Smooth muscle cell of the brain vasculature (primary cell): ENCODE measurements around the gene MCTS1.
"Not testable (repeated sequence)": the region's sequence is repeated elsewhere in the genome, so short reads cannot be mapped to it uniquely, and the experiment has no call there.

Source experiments
- DNase-seq: peaks from one replicate; pipeline ENCODE4 v3.0.0-alpha.2; 2012; ENCODE audit warnings: low read depth, low spot score

MCTS1 gene

DNA sequence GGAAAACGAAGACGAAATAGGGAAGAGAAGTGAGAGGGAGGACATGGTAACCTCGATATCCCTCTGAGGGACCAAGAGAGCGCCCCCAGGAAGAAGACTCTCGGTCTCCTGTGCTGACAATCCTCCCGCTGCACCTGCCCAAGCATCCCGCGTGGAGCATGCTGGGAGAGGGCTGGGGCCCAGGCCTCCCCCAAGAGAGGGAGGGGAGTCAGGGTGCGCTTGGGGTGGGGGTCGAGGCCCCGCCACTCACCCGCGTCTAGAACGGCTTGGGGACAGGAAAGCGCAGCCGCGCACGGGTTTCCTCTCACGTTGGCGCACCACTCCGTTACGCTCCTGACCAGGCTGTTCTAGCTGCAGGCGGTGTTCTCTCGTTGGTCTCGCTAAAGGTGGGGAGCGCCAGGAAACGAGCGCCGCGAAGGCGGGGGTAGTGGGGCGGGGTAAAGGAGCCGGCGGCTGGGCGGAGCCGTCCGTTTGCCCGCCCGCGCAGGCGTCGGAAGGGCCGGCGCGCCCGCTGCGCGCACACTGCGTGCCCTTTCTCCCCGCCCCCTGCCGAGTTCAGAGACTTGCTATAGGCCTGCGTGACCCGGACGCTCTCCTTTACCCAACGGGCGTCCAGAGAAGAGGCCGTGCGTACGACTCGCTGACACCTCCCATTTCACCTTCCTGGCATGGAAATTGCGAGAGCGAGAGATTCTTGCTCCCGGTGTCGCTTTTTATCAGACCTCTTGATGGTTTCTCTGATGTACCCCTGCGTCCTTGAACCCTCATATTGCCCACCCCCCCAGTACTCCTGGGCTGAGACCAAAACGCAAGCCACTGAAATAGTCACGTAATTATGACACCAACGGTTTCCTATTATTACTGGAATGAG is 26.0 kb downstream of the MCTS1 start, which contains the start of gene C1GALT1C1:
Gene C1GALT1C1, minus strand, starts transcription at position 388 of the 871 bp plus-strand sequence. CDS start 2,888 bp downstream, outside the sequence.
- DNase-seq, result peak; percentile 47

DNA sequence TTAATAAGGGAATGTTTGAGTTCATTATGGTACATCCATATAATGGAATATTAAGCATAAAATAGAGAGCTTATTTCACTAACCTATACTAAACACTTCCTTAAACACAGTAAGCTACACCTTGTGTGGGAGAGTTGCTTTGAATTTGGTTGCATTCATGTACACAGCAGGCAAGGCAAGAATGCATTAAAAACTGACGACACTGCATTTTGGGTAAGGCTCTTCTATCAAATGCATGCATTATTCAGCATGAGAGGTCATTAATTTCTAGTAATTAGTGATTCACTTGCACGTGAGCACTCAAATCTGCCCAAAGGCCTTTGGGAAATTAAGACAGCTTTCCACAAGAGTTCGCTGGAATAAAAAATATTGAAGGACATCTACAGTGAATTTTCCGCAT is 34.7 kb downstream of the MCTS1 start:
- no peak for DNase-seq

DNA sequence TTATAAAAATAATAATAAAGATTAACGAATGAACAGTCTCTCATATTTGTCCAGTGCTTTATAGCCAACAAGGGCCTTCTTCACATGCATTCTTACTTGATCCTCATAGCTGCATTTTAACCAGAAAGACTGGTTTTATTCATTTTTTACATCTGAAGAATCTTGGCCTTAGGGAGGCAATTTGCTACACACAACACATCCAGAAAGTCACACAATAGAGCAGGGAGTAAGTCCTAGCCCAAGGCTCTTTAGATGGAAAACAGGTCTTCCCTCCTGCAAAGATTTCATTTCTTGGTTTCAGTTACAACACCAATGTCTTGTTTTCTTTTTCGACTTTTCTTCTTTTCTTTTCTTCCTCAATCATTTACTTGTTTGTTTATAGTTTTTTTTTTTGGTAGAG is 39.0 kb downstream of the MCTS1 start:
- DNase-seq, result no peak

DNA sequence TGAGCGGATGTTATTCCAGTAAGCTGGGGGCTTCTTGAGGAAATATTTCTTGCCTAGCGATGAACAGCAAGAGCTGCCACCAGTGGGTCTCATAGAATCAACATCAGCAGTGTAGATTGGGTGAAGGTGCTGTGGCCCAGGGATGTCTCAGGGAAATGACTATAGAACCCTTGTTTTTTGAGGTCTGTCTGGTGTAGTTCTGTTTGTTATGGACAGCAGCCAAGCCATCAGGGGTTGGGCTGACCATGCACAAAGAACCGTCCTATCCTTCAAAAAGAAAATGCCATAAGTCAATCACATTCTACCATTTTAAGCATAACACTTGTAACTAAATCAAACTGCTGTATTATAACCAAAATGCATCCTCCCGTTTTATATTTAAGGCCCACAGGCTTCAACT is 43.2 kb downstream of the MCTS1 start:
- DNase-seq, result peak; percentile 29

DNA sequence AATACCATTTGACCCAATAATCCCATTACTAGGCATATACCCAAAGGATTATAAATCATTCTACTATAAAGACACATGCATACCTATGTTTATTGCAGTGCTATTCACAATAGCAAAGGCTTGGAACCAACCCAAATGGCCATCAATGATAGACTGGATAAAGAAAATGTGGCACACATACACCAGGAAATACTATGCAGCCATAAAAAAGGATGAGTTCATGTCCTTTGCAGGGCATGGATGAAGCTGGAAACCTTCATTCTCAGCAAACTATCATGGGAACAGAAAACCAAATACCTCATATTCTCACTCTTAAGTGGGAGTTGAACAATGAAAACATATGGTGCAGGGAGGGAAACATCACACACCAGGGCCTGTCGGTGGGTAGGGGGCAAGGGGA is 48.4 kb downstream of the MCTS1 start:
- DNase-seq, result not testable (repeated sequence)

DNA sequence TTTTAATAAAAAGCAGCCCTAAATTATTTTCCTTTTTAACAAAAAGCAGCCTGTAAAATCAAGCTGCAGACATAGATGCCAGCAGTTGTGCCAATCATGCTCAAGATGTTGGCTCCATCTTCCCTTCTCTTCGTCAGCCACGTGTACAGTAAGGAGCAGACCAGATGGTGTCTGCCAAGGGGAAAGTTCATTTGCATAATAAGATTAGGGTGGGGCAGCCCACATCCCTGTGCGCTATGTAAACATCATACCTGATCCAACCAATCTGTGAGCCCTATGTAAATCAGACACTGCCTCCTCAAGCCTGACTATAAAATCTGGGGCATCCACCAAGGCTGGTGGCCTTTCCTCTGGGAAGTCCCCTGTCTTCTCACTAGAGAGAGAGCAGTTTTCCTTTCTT is 49.1 kb downstream of the MCTS1 start:
- no peak for DNase-seq

DNA sequence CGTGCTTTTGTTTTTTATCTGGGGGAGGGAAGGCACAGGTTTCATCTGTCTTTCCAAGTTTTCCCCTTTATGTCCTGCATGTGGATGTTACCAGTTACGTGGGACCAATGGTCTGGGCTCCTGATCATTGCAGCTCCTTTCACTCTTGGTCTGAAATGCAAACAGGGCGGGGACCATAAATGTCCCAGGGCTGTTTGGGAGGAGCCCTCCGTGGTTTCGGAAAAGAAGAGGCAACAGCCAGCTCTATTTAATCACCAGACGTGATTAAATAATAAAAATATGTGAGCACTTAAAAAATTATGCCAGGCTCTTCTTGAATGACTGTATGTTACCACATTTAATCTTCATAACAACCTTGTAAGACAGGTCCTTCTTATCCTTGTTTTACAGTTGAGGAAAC is 56.7 kb downstream of the MCTS1 start:
- no peak for DNase-seq
